K562 (cell line): ENCODE measurements around the gene ORAI3. TPM values are rescaled to one million over a fixed set of nuclear protein-coding genes. Genes with fewer than 3 reads are reported as not detected.
A peak's percentile ranks its signal among the peaks of the same experiment; 100 is the strongest.

Source experiments
- CBX5 ChIP-seq: IDR thresholded peaks from 2 replicates; pipeline ENCODE4 v1.6.1; 2014; ENCODE audit warnings: low read depth, borderline replicate concordance
- CHD1 ChIP-seq: fragments of 200-600 bp; sonication (generic); IDR thresholded peaks from one replicate; pipeline ENCODE4 v1.6.1; 2012; ENCODE audit warnings: mild to moderate bottlenecking, moderate library complexity, low read length, inconsistent platforms
- DNMT1 ChIP-seq: fragments of 450-650 bp; IDR thresholded peaks from 2 replicates; pipeline ENCODE4 v1.6.1; 2016; ENCODE audit warnings: antibody characterized with exemption, mild to moderate bottlenecking
- GTF2A2 ChIP-seq: IDR thresholded peaks from 2 replicates; pipeline ENCODE4 v1.6.1; 2016; ENCODE audit warnings: mild to moderate bottlenecking, missing genetic modification characterization, missing compliant biosample characterization
- HNRNPK ChIP-seq: fragments of 200-400 bp; formaldehyde crosslinking; IDR thresholded peaks from one replicate; pipeline ENCODE4 v1.6.1; 2018; ENCODE audit warnings: mild to moderate bottlenecking, low read depth, low read length; ENCODE audit not compliant: poor library complexity, severe bottlenecking
- MEIS2 ChIP-seq: fragments of 450-650 bp; IDR thresholded peaks from 2 replicates; pipeline ENCODE4 v1.6.1; 2014; ENCODE audit warnings: mild to moderate bottlenecking; ENCODE audit not compliant: partially characterized antibody
- MYNN ChIP-seq, 2 experiments: sonication (generic); formaldehyde crosslinking in 1 of 2; IDR thresholded peaks; 2 replicates each; pipeline versions ENCODE4 v1.5.0 to v1.6.1; 2016 to 2020; ENCODE audit warnings: antibody characterized with exemption in 1 of 2, missing genetic modification reagents in 1 of 2
- PURB ChIP-seq: sonication (generic); formaldehyde crosslinking; IDR thresholded peaks from 2 replicates; pipeline ENCODE4 v1.9.0; 2021; ENCODE audit warnings: low read depth, mild to moderate bottlenecking, missing genetic modification reagents
- TAF1 ChIP-seq: IDR thresholded peaks from 2 replicates; pipeline ENCODE4 v1.6.1; 2011; ENCODE audit warnings: mild to moderate bottlenecking, low read length, moderate library complexity; ENCODE audit not compliant: insufficient read depth, control insufficient read depth, severe bottlenecking; ENCODE audit errors: extremely low read depth
- TAF7 ChIP-seq: fragments of 450-650 bp; IDR thresholded peaks from 2 replicates; pipeline ENCODE4 v1.6.1; 2016; ENCODE audit warnings: missing genetic modification characterization, missing compliant biosample characterization
- TAL1 ChIP-seq: fragments of 450-650 bp; IDR thresholded peaks from 2 replicates; pipeline ENCODE4 v1.6.1; 2016; ENCODE audit warnings: mild to moderate bottlenecking
- TSC22D4 ChIP-seq: fragments of 450-650 bp; IDR thresholded peaks from 2 replicates; pipeline ENCODE4 v1.6.1; 2016; ENCODE audit warnings: missing genetic modification characterization, missing biosample characterization, control low read depth
- YBX1 ChIP-seq: fragments of 450-650 bp; IDR thresholded peaks from 2 replicates; pipeline ENCODE4 v1.7.1; 2016; ENCODE audit warnings: mild to moderate bottlenecking
- ZNF124 ChIP-seq: sonication (generic); formaldehyde crosslinking; IDR thresholded peaks from 2 replicates; pipeline ENCODE4 v1.8.1; 2022; ENCODE audit warnings: missing genetic modification reagents
- ZNF175 ChIP-seq: fragments of 200-800 bp; sonication (Bioruptor generic); IDR thresholded peaks from 2 replicates; pipeline ENCODE4 v1.6.1; 2016; ENCODE audit warnings: low read depth, mild to moderate bottlenecking, missing genetic modification characterization, missing compliant biosample characterization
- ZNF253 ChIP-seq: fragments of 250-450 bp; sonication (Bioruptor Pico); conservative IDR thresholded peaks from 2 replicates; pipeline ENCODE4 v1.6.1; 2021; ENCODE audit warnings: mild to moderate bottlenecking
- ZNF780A ChIP-seq: fragments of 250-450 bp; sonication (Bioruptor Pico); IDR thresholded peaks from 2 replicates; pipeline ENCODE4 v1.5.0; 2021; ENCODE audit warnings: mild to moderate bottlenecking
- polyA plus RNA-seq, 8 experiments: library from polyadenylated mRNA; depleted of rRNA in 4 of 8; stranded (reverse) in 5 of 8; unstranded in 3 of 8; fragments of >200 nt; fragmentation: Nextera tagmentation in 2 of 8; fragmentation: Illumina TruSeq in 1 of 8; extraction: Ambion mirVana in 2 of 8; extraction: Trizol in 1 of 8; gene quantifications; 2 replicates each; pipeline versions ENCODE4 v1.2.1 to v1.2.3, GENCODE V29; 2011 to 2014; ENCODE audit warnings: inconsistent platforms in 1 of 8, missing spikeins in 1 of 8
- total RNA-seq, 7 experiments: library from RNA; depleted of rRNA in 6 of 7; stranded (reverse); fragments of >200 nt in 6 of 7; fragmentation: Illumina TruSeq in 2 of 7; extraction: Trizol in 2 of 7; gene quantifications; 2 replicates each; pipeline versions ENCODE4 v1.2.1 to v1.2.3, GENCODE V29; 2011 to 2021; ENCODE audit warnings: low replicate concordance in 1 of 7
- TF ChIP-seq, protein P1 (sequence below): fragments of 200-800 bp; sonication (Bioruptor generic); IDR thresholded peaks from 2 replicates; pipeline ENCODE4 v1.6.1; 2017; ENCODE audit warnings: missing genetic modification characterization, missing compliant biosample characterization
- TF ChIP-seq, protein P2 (sequence below): fragments of 250-450 bp; sonication (Bioruptor Pico); IDR thresholded peaks from 2 replicates; pipeline ENCODE4 v1.9.0; 2021; ENCODE audit warnings: mild to moderate bottlenecking
- TF ChIP-seq, protein P3 (sequence below): sonication (generic); formaldehyde crosslinking; IDR thresholded peaks from 2 replicates; pipeline ENCODE4 v1.8.1; 2023; ENCODE audit warnings: mild to moderate bottlenecking, missing genetic modification reagents, moderate library complexity
- TF ChIP-seq, protein P4 (sequence below): sonication (generic); formaldehyde crosslinking; IDR thresholded peaks from 2 replicates; pipeline ENCODE4 v1.5.0; 2020; ENCODE audit warnings: missing genetic modification reagents
- TF ChIP-seq, protein P5 (sequence below): fragments of 250-450 bp; sonication (Bioruptor Pico); IDR thresholded peaks from 2 replicates; pipeline ENCODE4 v1.8.0; 2022; ENCODE audit warnings: moderate library complexity, mild to moderate bottlenecking, inconsistent platforms
- TF ChIP-seq, protein P6 (sequence below), 2 experiments: fragments of 450-650 bp in 1 of 2; sonication (generic) in 1 of 2; formaldehyde crosslinking in 1 of 2; IDR thresholded peaks in 1 of 2; conservative IDR thresholded peaks in 1 of 2; 2 replicates each; pipeline versions ENCODE4 v1.6.1 to v1.8.1; 2016 to 2023; ENCODE audit warnings: mild to moderate bottlenecking in 2 of 2, moderate library complexity in 2 of 2, inconsistent platforms in 1 of 2, missing genetic modification reagents in 1 of 2

ORAI3 gene
- total and polyA plus RNA-seq, 9 of the 15 experiments (the other 6 are each of a cell fraction or from before 2014, with no cell fraction given), result 4.9 to 23.3 (median 14.1) TPM

DNA sequence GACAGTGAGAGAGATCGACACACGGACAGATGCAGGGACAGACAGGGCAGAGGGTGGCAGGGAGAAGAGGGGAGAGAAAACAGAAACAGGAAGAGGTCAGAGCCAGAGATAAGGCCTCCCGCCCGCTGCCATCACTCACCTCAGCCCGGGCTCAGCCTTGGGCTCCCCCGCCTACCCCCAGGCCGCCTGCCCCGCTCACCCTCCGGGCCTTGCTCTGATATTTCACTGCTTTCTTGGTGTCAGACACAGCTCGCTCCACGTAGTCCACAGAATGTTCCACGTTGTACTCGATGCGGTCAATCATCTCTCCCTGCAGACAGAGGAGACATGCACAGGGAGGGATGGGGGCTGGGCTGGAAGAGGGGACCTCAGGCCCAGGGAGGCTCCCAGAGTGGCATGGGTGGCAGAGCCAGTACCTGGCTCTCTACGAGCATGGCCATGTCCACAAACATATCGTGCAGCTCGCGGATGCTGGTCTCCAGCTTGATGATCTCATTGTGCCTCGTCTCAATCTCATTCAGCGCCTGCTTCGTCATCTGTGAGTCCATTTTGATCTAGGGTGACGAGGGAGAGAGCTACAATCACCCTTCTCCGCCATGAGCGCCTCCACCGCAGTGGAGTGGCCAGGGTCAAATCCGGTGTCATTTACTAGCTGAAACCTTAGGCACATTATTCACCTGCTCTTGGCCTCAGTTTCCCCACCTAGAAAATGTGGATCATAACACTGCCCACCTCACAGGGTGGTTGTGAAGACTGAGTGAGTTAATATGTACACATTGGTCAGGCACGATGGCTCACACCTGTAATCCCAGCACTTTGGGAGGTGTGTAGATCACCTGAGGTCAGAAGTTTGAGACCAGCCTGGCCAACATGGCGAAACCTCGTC lies 44.3 kb downstream of the ORAI3 start (continued):
- TF ChIP-seq, protein P1, sequence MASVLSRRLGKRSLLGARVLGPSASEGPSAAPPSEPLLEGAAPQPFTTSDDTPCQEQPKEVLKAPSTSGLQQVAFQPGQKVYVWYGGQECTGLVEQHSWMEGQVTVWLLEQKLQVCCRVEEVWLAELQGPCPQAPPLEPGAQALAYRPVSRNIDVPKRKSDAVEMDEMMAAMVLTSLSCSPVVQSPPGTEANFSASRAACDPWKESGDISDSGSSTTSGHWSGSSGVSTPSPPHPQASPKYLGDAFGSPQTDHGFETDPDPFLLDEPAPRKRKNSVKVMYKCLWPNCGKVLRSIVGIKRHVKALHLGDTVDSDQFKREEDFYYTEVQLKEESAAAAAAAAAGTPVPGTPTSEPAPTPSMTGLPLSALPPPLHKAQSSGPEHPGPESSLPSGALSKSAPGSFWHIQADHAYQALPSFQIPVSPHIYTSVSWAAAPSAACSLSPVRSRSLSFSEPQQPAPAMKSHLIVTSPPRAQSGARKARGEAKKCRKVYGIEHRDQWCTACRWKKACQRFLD (CRISPR knock-in tag), result peak; percentile 76
- no peak for TF ChIP-seq TAF7 (tag)
- no peak for TF ChIP-seq CBX5
- no peak for TF ChIP-seq ZNF253 (CRISPR knock-in tag)
- TF ChIP-seq, protein P2, sequence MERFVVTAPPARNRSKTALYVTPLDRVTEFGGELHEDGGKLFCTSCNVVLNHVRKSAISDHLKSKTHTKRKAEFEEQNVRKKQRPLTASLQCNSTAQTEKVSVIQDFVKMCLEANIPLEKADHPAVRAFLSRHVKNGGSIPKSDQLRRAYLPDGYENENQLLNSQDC, result no peak
- TF ChIP-seq, protein P3, sequence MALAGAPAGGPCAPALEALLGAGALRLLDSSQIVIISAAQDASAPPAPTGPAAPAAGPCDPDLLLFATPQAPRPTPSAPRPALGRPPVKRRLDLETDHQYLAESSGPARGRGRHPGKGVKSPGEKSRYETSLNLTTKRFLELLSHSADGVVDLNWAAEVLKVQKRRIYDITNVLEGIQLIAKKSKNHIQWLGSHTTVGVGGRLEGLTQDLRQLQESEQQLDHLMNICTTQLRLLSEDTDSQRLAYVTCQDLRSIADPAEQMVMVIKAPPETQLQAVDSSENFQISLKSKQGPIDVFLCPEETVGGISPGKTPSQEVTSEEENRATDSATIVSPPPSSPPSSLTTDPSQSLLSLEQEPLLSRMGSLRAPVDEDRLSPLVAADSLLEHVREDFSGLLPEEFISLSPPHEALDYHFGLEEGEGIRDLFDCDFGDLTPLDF (CRISPR knock-in tag), result no peak
- TF ChIP-seq, protein P4, sequence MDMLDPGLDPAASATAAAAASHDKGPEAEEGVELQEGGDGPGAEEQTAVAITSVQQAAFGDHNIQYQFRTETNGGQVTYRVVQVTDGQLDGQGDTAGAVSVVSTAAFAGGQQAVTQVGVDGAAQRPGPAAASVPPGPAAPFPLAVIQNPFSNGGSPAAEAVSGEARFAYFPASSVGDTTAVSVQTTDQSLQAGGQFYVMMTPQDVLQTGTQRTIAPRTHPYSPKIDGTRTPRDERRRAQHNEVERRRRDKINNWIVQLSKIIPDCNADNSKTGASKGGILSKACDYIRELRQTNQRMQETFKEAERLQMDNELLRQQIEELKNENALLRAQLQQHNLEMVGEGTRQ (CRISPR knock-in tag), result no peak
- no peak for TF ChIP-seq ZNF780A (CRISPR knock-in tag)
- TF ChIP-seq ZNF124 (CRISPR knock-in tag), result no peak
- no peak for TF ChIP-seq TAL1
- TF ChIP-seq MYNN (IDR thresholded peaks at IDR 0.05), result peak; percentile 42; the same call in 1 of the 2 replicates
- no peak for TF ChIP-seq MYNN (CRISPR knock-in tag; IDR thresholded peaks at IDR 0.05)
- TF ChIP-seq, protein P5, sequence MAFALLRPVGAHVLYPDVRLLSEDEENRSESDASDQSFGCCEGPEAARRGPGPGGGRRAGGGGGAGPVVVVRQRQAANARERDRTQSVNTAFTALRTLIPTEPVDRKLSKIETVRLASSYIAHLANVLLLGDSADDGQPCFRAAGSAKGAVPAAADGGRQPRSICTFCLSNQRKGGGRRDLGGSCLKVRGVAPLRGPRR (CRISPR knock-in tag), result no peak
- TF ChIP-seq TSC22D4 (tag), result no peak
- TF ChIP-seq, protein P6, sequence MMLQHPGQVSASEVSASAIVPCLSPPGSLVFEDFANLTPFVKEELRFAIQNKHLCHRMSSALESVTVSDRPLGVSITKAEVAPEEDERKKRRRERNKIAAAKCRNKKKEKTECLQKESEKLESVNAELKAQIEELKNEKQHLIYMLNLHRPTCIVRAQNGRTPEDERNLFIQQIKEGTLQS (IDR thresholded peaks at IDR 0.05), result peak; percentile 66
- TF ChIP-seq, protein P6 (CRISPR knock-in tag; conservative IDR thresholded peaks at IDR 0.05), result no peak
- TF ChIP-seq GTF2A2 (tag), result no peak
- TF ChIP-seq ZNF175 (CRISPR knock-in tag), result no peak
- no peak for TF ChIP-seq CHD1
- no peak for TF ChIP-seq DNMT1
- no peak for TF ChIP-seq YBX1
- TF ChIP-seq TAF1, result peak; percentile 16
- TF ChIP-seq MEIS2, result peak; percentile 2
- TF ChIP-seq PURB, result no peak
- TF ChIP-seq HNRNPK, result no peak
